DMS 273 (cell line): Measurements from ENCODE around the gene LSMEM2.
"Not testable (repeated sequence)": the region's sequence is repeated elsewhere in the genome, so short reads cannot be mapped to it uniquely, and the experiment has no call there.

ENCODE experiments used
- DNase-seq: peaks from one replicate; lab custom pipeline; 2025; ENCODE audit not compliant: unreplicated experiment; lab: John Stamatoyannopoulos, UW

Gene LSMEM2

DNA sequence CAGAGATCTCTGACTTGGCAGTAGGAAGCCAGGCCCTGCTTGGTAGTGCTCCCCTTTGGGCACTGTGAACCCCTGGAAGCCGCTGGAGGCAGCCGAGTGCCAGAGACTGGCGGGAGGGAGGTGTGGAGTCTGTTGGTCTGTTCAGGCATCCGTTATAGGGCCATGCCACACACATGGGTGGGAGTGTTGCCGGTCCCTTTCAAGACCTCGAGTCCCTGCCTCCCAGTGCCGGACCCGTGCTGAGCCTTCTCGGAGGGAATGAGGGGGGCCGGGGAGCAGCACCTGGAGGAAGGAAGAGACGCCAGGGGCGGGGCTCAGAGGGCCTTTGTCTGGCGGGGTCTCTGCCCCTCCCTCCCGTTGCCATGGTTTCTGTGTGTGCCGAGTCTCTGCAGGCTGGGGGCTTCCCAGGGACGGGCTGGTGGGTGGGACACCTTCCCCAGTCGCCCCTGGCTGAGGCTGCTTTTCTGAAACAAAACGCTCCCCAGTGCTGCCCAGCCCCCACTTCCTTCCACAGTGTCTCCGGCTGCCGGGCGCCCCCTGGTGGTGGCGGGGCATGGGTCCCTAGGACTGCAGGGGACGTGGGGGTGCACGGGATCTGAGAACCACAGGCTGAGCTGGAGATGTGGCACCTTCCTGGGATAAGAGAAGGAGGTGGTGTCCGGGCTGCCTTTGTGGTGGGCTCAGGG lies 32.9 kb upstream of the LSMEM2 start:
- DNase-seq = peak; percentile 89

DNA sequence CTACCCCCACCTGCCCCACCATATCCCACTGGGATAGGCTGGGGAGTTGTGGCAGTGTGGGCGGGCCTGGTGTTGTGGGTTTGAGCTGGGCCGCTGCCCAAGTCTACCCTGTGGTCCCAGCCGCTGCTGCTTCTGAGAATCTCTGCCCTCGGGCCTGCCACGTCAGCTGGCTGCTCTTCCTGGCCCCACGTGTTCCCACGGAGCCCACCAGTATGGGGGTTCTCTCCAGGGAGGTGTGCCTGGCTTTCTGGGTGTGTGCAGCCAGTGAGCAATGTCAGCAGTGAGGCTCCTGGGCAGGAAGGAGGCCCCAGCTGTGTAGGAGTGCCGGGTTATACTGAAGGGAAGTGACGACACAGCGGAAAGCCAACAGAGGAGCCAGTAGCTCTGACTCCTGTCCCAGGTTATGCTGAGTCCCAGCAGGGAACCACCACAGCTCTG lies 32.4 kb upstream of the LSMEM2 start:
- no peak for DNase-seq

DNA sequence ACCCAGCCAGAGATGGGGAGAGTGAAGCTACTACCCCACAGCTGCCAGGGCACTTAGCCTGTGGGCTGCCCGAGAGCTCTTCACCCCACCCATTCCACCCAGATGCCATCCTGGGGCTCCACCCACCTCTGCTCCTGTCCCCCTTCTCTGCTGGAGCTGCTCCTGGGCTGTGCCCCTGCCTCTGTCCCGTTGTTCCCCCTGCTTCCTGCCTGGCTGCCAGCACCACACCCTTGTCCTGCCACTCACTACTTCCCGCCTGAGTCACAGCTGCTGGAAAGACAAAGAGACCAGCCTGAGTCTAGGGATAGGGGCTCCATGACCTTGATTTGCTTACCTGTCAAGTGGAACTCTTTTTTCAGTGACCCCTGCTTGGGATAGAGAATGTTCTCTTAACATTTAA lies 30.5 kb upstream of the LSMEM2 start:
- no peak for DNase-seq

GRCh38 chr3:50249457-50249856 lies 29.4 kb upstream of the LSMEM2 start:
- DNase-seq = no peak

- no peak for DNase-seq
Measured at GRCh38 chr3:50250514-50250913, 28.4 kb upstream of the LSMEM2 start.

DNA sequence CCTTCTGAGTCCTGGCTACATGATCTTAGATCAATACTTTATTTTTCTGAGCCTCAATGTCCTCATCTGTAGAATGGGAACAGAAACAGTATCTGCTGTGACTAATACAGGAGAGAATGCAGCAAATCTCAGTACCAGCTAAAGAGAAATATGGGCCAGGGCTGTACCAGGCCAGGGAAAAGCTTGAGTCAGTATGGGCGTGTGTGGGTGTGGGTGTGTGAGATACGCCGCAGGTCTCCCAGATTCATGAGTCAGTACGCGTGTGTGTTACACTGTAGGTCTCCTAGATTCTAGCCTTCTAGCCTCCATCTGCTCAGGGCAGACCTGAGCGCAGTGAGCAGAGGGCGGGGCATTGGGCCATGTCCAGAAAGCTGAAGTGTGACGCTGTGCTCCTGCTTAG lies 27.7 kb upstream of the LSMEM2 start:
- no peak for DNase-seq

GRCh38 chr3:50254577-50255250 lies 24.2 kb upstream of the LSMEM2 start:
- DNase-seq = no peak

DNA sequence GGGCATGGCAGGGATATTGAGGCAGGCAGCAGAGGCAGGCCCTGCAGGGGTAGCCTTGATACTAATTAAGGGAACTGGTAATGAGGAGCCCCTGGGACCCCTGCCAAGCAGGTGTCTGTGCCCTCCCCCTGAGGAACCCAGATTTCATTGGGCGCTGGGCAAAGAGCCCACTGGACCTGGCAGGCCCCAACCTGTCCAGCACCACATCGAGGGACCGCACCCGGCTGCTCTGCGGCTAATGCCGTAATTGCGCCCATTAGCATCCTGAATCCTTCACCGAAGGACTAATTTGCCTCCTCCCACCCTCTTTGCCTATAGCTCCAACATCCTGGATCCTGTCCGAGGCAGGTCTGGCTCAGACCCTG lies 23.7 kb upstream of the LSMEM2 start:
- DNase-seq = peak; percentile 27

- peak; percentile 25 for DNase-seq
Measured at GRCh38 chr3:50256978-50257890, 21.7 kb upstream of the LSMEM2 start.

DNA sequence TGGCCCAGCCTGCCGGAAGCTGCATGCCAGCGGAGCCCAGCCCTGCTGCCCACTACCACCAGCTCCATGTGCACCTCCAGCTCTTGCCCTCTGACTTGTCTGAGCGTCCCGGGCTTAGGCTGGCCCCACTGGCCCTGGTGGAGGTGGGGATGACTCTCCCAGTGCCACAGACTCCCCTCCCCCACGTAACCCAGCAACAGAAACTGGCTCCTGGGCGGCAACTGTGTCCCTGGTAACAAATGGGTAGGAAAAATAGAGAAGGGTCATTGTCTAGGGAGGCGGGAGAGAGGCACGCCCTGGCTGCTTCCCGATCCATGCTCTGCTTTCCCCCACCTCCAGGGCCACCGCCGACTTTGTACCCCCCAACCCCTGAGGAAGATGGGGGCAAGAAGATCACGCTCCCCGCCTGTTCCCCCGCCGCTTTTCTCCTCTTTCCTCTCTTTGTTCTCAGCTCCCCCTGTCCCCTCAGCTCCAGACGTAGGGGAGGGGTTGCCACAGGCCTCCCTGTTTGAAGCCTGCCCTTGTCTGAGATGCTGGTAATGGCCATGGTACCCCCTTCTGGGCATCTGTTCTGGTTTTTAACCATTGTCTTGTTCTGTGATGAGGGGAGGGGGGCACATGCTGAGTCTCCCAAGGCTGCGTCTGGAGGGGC lies 20.7 kb upstream of the LSMEM2 start:
- DNase-seq = no peak

GRCh38 chr3:50258979-50259378 lies 19.9 kb upstream of the LSMEM2 start:
- DNase-seq = no peak

GRCh38 chr3:50259432-50260026 lies 19.4 kb upstream of the LSMEM2 start:
- no peak for DNase-seq

GRCh38 chr3:50260027-50260941 lies 18.6 kb upstream of the LSMEM2 start:
- DNase-seq = peak; percentile 91

DNA sequence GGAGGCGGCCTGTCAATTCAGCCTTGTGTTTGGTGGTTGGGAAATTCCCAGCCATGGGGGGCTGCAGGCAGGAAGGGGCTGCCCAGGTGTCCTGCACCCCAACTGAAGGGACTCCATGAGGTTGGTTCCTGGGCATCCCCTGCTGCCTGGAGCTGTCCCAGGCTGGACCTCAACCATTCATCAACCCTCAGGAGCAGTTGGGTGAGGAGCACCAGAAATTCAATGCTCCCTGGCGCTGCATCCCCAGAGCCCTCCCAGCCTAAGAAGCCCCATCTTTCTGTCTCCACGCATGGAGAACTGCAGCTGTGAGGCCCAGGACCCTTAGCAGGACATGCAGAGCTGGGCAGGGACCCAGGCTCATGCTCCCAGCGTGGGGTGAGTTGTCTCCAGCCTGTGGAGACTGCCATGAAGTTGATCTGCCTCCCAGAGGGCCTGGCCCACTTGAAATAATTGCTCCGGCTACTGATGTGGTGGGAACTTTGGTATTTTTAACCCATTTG lies 17.9 kb upstream of the LSMEM2 start:
- DNase-seq = no peak

GRCh38 chr3:50261505-50261904 lies 17.4 kb upstream of the LSMEM2 start:
- DNase-seq = no peak

GRCh38 chr3:50262200-50262599 lies 16.7 kb upstream of the LSMEM2 start:
- not testable (repeated sequence) for DNase-seq

- no peak for DNase-seq
Measured at GRCh38 chr3:50262778-50263177, 16.1 kb upstream of the LSMEM2 start.

DNA sequence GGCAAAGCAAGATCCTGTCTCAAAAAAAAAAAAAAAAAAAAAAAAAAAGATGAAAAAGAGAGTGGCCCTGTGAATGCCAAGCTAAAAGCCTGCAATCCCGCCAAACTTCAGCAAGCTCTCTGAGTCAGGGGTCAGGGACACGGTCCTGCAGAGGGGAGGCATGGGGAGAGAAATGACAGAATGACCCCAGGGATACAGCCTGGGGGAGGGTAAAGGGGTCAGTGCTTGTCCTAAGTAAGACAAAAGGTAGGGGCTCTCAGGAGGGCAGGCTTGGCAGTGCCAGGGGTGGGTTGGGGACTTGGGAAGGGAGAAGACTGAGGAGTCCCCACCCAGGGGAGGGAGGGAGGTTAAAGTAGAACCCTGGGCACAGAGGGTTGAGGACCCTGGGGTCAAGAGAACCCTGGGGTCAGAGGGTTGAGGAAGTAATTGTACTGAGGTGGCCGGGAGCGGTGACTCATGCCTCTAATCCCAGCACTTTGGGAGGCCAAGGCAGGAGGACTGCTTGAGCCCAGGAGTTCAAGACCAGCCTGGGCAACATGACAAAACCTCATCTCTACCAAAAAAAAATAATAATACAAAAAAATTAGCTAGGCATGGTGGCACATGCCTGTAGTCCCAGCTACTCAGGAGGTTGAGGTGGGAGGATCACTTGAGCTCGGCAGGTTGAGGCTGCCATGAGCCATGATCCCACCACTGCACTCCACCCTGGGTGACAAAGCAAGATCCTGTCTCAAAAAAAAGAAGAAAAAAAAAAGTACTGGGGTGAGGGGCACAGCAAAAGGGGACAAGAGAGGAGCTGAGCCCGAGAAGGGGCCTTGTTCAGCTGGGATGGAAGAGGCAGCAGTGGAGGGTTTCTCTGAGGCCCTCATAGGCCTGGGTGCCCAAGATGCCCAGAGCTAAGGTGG lies 15.2 kb upstream of the LSMEM2 start:
- no peak for DNase-seq
